GM12892 (cell line): ENCODE data around the gene ESRRB.

ENCODE experiments used
- DNase-seq: peaks from one replicate; pipeline ENCODE4 v3.0.0; 2011; ENCODE audit not compliant: insufficient read length
- FAIRE-seq: peaks from 2 replicates; lab custom pipeline; 2011; peaks lifted over from hg19 to GRCh38; lab: Jason Lieb, UNC
- POLR2A ChIP-seq: IDR thresholded peaks from 2 replicates; pipeline ENCODE4 v1.6.1; 2011; ENCODE audit warnings: low read depth, low read length, control low read depth
- POLR2AphosphoS5 ChIP-seq: IDR thresholded peaks from 2 replicates; pipeline ENCODE4 v1.6.1; 2011; ENCODE audit warnings: low read depth, low read length, control low read depth
- TAF1 ChIP-seq: IDR thresholded peaks from 2 replicates; pipeline ENCODE4 v1.6.1; 2011; ENCODE audit warnings: low read depth, mild to moderate bottlenecking, control low read depth, low read length, borderline replicate concordance

Gene ESRRB

DNA sequence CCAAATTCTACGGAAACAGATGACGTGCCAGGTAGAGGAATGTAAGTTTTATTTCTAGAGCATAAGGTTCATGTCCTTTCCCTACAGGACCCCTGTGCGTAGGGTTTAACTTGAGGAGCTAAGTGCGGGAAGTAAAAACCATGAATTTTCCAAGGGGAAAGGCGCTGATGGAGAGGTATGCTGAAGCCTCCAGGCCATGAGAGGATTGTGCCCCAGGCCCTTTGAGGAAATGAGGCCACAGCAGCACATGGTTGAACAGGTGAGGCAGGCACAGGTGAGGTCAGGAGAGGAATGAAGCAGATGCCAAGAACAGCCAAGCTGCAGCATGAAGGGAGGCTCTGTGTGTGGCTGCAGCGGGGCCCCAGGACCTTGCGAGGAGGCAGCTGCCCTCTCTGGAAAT is 14.7 kb downstream of the ESRRB start:
- no peak for DNase-seq
- TF ChIP-seq TAF1 (no peak), POLR2AphosphoS5 (no peak), POLR2A (no peak)
- no peak for FAIRE-seq

DNA sequence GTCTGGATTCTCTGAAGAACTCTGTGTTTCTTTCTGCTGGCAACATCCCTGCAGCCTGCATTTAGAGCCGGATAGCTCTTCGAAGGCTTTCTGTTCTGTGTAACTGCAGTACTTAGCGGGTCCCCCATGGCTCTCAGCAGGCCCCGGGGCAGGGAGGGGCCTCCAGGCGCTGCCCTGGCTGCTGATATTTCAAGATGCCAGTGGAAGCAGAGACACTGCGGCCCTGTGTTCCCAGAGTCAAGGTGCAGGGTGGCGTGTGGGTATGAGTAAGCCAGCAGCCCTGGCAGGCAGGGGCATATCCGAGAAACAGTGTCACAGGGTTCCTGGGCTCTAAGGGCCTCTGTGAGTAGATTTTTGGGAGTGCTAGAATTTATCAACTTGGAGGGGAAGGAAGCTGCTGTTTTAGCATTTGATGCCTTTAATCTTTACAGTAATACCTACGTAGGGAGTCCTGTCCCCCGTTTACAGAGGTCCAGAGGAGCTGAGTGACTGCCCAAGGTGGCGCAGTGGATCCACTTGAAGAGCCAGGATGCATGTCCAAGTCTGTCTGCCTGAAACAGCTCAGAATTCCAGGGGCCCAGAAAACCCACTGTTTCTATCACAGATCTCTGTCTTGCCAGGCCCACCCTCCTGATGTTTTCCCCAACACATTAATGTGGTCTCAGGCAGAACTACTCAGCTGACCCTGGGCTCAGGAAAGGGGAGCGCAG is 16.2 kb downstream of the ESRRB start:
- no peak for FAIRE-seq
- TF ChIP-seq POLR2A (no peak), TAF1 (no peak), POLR2AphosphoS5 (no peak)
- DNase-seq = no peak

DNA sequence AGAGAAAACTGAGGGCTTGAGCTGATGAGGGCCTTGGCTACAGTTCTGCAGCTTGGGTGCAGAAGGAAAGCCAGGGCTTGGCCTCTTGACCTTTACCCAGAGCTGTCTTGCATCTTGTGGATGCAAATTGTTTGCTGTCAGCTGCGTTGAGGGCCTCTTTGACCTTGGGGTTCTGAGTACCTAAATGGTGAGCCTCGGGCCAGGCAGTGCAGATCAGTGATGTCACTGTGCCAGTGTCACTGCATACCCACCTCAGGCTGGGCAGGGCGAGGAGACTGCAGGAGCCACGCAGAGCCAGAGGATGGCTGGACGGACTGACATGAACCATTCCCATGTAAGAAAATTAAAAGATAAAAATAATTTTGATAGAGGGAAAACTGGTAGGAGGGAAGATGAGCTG is 18.6 kb downstream of the ESRRB start:
- TF ChIP-seq TAF1 (no peak), POLR2AphosphoS5 (no peak), POLR2A (no peak)
- DNase-seq = no peak
- no peak for FAIRE-seq

DNA sequence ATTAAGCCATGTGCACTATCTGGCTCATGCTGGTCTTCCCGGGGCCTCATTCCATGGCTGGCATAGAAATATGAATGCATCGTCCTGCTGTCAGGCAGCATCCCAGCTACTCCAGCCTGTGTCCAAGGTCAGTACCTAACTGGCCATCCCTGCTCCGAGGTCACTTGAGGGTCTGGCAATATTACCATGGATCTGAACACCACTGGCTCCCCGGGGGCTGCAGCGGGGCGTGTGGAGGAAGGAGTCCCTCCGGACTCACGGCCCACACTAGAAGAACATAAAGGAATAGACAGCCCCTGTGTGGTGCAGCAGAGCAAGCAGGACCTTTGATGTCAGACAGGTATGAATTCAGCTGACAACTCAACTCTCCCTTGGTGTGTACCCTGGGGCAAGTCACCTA is 19.2 kb downstream of the ESRRB start:
- FAIRE-seq (no peak), DNase-seq (no peak)
- TF ChIP-seq POLR2A = no peak
- TF ChIP-seq TAF1 = no peak
- no peak for TF ChIP-seq POLR2AphosphoS5

DNA sequence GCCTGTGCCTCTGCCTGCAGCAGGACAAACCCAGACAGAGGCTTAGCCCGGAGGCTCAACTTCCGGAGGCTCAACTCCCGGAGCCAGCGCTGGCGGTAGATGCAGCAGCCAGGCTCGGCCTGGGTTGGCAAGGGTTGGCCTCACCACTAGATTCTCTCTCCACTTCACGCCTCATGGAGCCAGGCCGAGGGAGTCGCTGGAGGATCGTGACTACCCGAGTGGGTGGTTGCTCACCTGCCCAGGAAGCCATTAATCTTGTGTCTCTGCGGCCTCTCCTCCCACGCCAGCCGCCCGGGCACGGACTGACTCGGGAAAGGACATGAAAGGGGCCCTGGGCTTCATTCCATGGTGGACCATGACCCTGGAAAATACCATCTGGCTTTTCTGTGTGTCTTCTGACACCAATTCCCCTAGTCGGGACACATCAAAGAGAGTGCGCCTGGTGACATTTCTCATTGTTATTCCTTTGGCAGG is 20.8 kb downstream of the ESRRB start:
- DNase-seq (no peak), FAIRE-seq (no peak)

DNA sequence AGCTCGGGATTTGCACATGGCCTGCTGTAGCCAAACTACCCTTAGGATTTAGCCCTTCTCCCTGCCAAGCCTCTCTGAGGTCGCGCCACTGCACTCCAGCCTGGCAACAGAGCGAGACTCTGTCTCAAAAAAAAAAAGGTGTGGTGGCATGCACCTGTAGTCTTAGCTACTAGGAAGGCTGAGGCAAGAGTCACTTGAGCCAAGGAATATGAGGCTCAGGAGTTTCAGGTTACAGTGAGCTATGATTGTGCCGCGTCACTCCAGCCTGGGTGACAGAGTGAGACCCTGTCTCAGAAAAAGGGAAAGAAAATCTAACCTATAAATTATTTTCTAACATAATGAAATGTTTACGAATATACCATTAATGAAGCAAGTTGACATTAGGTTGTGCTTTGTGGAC is 29.7 kb downstream of the ESRRB start:
- DNase-seq (no peak), FAIRE-seq (no peak)
- TF ChIP-seq POLR2AphosphoS5 (no peak), POLR2A (no peak), TAF1 (no peak)

More for the DNA sequence above, 20.8 kb downstream of the ESRRB start:
- TF ChIP-seq TAF1 (no peak), POLR2A (no peak), POLR2AphosphoS5 (no peak)

DNA sequence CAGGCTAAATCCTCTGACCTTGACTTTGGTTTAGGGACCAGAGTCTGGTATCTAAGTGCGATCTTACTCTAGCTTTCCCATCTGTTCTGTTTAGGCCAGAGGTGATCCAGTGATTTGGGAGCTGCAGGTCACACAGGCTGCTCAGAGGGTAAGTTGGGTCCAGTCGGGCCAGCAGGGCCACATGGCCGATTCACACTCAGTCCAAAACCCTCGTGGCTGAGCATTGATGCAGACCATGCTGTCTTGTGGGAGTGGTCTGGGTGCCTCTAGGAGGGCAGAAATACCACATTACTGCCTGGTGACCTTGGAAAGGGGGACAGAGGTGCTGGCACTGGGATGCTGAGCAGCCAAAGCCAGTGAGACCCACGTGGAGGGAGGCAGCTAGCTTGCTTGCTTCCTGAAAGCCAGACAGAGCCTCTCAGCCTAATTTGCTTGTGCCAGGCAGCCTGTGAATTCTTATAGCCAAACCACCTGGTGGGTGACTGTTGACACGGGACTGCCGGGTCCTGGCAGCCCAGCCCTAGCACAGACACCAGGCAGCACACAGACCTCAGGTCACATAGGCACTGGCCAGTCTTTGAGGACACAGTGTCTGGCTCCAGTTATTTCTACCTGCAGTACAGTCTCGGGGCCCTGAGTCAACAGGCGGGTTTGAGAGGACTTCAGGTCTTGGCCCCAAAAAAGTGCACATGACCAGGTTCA is 31.7 kb downstream of the ESRRB start:
- FAIRE-seq (no peak), DNase-seq (no peak)
- TF ChIP-seq POLR2A (no peak), POLR2AphosphoS5 (no peak), TAF1 (no peak)

DNA sequence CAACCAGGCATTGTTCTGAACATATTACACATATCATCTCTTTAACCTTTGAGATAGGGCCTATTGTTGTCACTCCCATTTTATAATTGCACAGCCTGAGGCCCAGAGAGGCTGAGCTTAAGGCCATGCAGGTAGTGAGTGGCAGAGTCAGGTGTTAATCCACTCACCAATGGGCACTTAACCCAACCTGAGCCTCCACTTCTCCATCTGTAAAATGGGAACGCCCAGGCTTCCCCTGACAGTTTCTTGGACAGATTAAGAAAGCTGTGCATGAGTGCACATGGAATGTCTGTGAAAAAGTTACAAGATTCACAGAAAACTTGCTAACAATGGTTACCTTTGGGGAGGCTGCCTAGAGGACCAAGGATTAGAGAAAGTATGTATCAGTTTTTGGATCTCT is 32.9 kb downstream of the ESRRB start:
- FAIRE-seq (no peak), DNase-seq (no peak)
- TF ChIP-seq POLR2AphosphoS5 (no peak), POLR2A (no peak), TAF1 (no peak)

DNA sequence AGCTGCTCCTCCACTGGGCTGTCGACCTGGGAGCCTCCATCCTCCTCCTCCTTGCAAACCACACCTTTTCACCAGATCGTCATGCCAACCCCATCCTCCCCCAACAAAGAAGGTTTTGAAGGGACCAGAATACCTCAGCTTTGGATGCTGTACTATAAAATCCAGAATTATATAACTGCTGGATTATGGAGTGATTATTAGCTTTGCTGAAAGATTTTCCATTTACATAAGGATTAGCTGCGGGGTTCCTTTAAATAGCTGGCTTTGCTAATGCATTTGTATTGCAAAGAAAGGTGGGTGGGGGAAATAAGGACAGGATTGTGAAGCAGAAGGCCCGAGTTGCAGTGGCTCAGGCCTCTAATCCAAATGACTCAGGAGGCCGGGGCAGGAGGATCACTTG is 36.6 kb downstream of the ESRRB start:
- DNase-seq (no peak), FAIRE-seq (no peak)
- TF ChIP-seq POLR2A = no peak

DNA sequence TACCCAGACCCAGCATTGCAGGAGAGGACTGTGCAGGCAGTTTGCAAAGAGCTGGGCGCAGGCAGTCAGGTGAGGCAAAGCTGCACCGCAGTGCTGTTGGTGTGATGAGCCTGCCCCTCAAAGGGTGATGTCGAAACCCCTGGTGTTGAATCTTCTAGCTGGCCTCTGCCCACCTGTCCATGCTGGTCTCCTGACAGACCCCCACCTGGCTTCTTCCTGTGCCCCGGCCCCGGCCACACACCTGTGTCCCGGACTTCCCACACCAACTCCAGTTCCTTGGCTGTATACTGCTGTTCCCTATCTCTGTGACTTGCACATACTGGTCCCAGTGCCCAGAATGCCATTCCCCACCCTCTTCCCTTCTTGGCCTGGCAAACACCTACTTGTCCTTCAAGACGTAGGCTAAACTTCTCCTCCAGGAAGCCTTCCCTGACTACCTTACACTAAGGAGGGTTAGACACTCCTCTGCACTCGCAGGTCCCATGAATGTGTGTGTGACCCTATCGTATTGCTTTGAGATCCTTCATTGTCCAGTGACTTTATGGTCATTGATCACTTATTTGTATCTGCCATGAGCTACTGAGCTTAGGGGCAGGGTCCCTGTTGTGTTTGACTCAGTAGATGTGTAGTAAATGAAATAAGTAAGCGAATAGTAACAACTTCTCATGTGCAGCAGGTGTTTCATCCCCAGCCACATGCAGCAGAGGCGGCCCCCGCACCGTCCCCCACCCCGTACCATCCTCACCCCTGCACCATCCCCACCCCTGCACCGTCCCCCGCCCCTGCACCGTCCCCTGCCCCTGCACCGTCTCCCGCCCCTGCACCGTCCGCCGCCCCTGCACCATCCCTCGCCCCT is 37.4 kb downstream of the ESRRB start:
- FAIRE-seq = no peak

DNA sequence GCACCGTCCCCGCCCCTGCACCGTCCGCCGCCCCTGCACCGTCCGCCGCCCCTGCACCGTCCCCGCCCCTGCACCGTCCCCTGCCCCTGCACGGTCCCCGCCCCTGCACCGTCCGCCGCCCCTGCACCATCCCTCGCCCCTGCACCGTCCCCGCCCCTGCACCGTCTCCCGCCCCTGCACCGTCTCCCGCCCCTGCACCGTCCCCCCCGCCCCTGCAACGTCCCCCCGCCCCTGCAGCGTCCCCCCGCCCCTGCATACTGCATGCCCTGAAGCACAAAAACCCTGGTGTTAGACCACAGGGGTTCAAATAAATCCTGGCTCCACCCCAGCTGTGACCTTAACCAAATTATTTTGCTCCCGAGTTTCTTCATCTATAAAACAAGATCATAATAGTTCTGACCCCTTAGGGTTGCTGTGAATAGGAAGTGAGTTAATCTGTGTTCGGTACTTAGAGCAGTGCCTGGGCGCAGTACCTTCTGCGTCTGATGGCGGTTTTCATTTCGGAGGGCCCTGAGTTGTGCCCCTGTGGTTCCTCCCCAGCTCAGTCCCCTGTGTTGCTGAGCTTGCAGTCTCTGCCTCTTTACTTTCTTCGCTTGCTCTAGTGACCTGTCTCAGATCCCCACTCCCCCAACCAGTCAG is 38.1 kb downstream of the ESRRB start:
- TF ChIP-seq TAF1 (no peak), POLR2AphosphoS5 (no peak), POLR2A (no peak)
- FAIRE-seq = no peak
- no peak for DNase-seq

More for the DNA sequence above, 37.4 kb downstream of the ESRRB start:
- no peak for TF ChIP-seq TAF1
- no peak for TF ChIP-seq POLR2A
- TF ChIP-seq POLR2AphosphoS5 = no peak
- DNase-seq = no peak
